ENCODE data around the gene DNER. TPM values are rescaled to one million over a fixed set of nuclear protein-coding genes. Genes with fewer than 3 reads are reported as not detected.
A peak's percentile ranks its signal among the peaks of the same experiment; 100 is the strongest.

DNER gene
- polyA plus RNA-seq, 3 donors: 0.12 to 0.20 (median 0.16) TPM

DNA sequence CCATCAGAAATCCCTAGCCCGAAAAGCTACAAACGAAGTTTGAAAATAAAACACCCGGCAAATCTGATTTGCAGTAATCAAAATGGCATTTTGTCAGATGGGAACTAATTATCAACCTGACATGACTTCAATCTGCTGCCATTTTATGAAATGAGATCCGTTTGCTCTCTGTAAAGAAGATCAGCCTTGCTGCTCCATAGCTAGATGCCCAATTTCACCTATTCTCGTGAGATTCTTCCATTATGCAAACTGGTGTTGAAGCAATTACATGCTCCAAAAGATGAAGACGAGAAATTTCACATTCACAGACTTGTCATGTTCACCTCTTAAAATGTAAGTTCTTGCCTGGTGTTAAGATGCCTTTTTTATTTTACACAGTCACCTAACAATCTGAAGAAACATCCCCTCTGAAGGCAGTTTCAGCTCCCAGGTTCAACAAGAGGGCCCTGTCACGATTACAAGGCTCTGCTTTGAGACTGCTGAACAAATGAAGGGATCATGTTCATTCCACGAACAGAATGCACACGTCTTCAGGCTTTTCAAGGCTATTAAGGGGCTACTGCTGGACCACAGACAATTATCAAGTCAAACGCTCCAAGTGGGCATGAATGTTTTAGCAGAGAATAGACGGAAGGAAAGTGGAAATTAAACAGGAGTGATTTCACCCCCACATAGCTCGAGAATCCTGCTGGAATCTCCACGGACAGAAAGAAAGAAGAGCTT is 270.6 kb downstream of the DNER start:
- Histone ChIP-seq H3K9ac (ENCODE audit: insufficient read depth, low read length, poor library complexity, severe bottlenecking) (no peak overlapping the region), H3K4me1 (ENCODE audit: control insufficient read depth in 1 of 2, insufficient read depth in 2 of 2, low read length in 2 of 2) (peaks cover 4 to 9% of the 10 kb centered on the region in 2 donors), H3K4me2 (replicated peaks; ENCODE audit: extremely low read depth, low read length, poor library complexity, severe bottlenecking) (no peak overlapping the region), H3K9me3 (replicated peaks in 1 of 2; ENCODE audit: control insufficient read depth in 1 of 2, insufficient read depth in 1 of 2, low read length in 2 of 2) (no peaks in the 10 kb centered on the region), H2AFZ (ENCODE audit: insufficient read depth, low read depth, low read length, poor library complexity, severe bottlenecking) (no peak overlapping the region), H3K27me3 (ENCODE audit: control insufficient read depth in 2 of 2, insufficient read depth in 2 of 2, low read length in 2 of 2) (peaks cover 3 to 6% of the 10 kb centered on the region in 2 donors), H3K27ac (ENCODE audit: low read depth in 1 of 2, low read length in 2 of 2) (no peak overlapping the region), H4K20me1 (ENCODE audit: insufficient read depth, low read length) (no peaks in the 10 kb centered on the region), H3K36me3 (replicated peaks in 1 of 2; ENCODE audit: control insufficient read depth in 1 of 2, insufficient read depth in 2 of 2, low read length in 2 of 2) (no peaks in the 10 kb centered on the region), H3K4me3 (replicated peaks in 1 of 3; ENCODE audit: low read depth in 2 of 3, low read length in 3 of 3) (no peak overlapping the region), H3K79me2 (ENCODE audit: insufficient read depth, low read length) (no peaks in the 10 kb centered on the region)
- DNase-seq: no peak
- peaks cover 12 to 23% (median 14%) of the 10 kb centered on the region in 3 donors for H3K27me3 Mint-ChIP-seq (ENCODE audit: low read depth in 3 of 3)
- 82% methylated on average over 5 of the region's 13 CpGs for WGBS (ENCODE audit: insufficient coverage)
- peaks cover 0 to 4% (median 2%) of the 10 kb centered on the region in 7 donors for H3K9me3 Mint-ChIP-seq
- TF ChIP-seq, protein P1, sequence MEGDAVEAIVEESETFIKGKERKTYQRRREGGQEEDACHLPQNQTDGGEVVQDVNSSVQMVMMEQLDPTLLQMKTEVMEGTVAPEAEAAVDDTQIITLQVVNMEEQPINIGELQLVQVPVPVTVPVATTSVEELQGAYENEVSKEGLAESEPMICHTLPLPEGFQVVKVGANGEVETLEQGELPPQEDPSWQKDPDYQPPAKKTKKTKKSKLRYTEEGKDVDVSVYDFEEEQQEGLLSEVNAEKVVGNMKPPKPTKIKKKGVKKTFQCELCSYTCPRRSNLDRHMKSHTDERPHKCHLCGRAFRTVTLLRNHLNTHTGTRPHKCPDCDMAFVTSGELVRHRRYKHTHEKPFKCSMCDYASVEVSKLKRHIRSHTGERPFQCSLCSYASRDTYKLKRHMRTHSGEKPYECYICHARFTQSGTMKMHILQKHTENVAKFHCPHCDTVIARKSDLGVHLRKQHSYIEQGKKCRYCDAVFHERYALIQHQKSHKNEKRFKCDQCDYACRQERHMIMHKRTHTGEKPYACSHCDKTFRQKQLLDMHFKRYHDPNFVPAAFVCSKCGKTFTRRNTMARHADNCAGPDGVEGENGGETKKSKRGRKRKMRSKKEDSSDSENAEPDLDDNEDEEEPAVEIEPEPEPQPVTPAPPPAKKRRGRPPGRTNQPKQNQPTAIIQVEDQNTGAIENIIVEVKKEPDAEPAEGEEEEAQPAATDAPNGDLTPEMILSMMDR (IDR thresholded peaks at IDR 0.05): no peak
- no peaks in the 10 kb centered on the region for H3K36me3 Mint-ChIP-seq
- intact Hi-C loops (cut with micrococcal nuclease): no loop called here
- H3K27ac Mint-ChIP-seq: no peak overlapping the region
- H3K4me1 Mint-ChIP-seq: peaks cover 13% of the 10 kb centered on the region
- H3K4me3 Mint-ChIP-seq: no peak overlapping the region

DNA sequence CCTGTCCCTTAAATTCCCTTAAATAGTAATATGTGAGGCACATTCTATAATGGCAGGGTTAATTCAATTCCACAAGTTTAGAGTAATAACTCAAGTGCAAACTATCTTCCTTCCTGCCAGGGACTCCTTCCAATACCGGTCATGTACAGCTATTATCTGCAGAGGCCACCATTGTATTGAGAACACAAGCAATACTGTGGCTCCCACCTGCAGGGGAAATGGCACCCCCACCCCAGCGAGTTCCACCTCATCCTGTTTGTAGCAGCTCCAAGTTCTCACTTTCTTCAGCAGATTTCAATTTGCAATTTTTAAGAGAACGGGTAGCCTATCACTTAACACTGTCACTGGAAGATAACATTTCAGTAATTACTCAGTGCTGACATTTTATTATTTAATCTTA is 271.2 kb downstream of the DNER start:
- intact Hi-C loops (cut with micrococcal nuclease): no loop called here
- Histone ChIP-seq H3K9ac (ENCODE audit: insufficient read depth, low read length, poor library complexity, severe bottlenecking) (no peak overlapping the region), H3K27ac (ENCODE audit: low read depth in 1 of 2, low read length in 2 of 2) (no peak overlapping the region), H3K4me3 (replicated peaks in 1 of 3; ENCODE audit: low read depth in 2 of 3, low read length in 3 of 3) (no peak overlapping the region), H3K36me3 (replicated peaks in 1 of 2; ENCODE audit: control insufficient read depth in 1 of 2, insufficient read depth in 2 of 2, low read length in 2 of 2) (no peaks in the 10 kb centered on the region), H3K27me3 (ENCODE audit: control insufficient read depth in 2 of 2, insufficient read depth in 2 of 2, low read length in 2 of 2) (peaks cover 3 to 6% of the 10 kb centered on the region in 2 donors), H2AFZ (ENCODE audit: insufficient read depth, low read depth, low read length, poor library complexity, severe bottlenecking) (no peak overlapping the region), H3K9me3 (replicated peaks in 1 of 2; ENCODE audit: control insufficient read depth in 1 of 2, insufficient read depth in 1 of 2, low read length in 2 of 2) (no peaks in the 10 kb centered on the region), H3K4me1 (ENCODE audit: control insufficient read depth in 1 of 2, insufficient read depth in 2 of 2, low read length in 2 of 2) (peaks cover 4 to 9% of the 10 kb centered on the region in 2 donors), H3K79me2 (ENCODE audit: insufficient read depth, low read length) (no peaks in the 10 kb centered on the region), H4K20me1 (ENCODE audit: insufficient read depth, low read length) (no peaks in the 10 kb centered on the region), H3K4me2 (replicated peaks; ENCODE audit: extremely low read depth, low read length, poor library complexity, severe bottlenecking) (no peak overlapping the region)
- Mint-ChIP-seq H3K4me3 (peak overlapping the region in 1 of 2 donors; percentile 56), H3K27ac (no peak overlapping the region), H3K9me3 (peaks cover 0 to 4% (median 2%) of the 10 kb centered on the region in 7 donors), H3K4me1 (peaks cover 13% of the 10 kb centered on the region), H3K36me3 (no peaks in the 10 kb centered on the region), H3K27me3 (ENCODE audit: low read depth in 3 of 3) (peaks cover 12 to 23% (median 14%) of the 10 kb centered on the region in 3 donors)
- no peak for DNase-seq
- TF ChIP-seq, protein P1 (IDR thresholded peaks at IDR 0.05): no peak
- whole genome bisulfite sequencing (ENCODE audit: insufficient coverage): 22% methylated on average over 3 of the region's 3 CpGs
